Large intestine (tissue), 3 donors: ENCODE data around the gene NDUFB10. TPM values are rescaled to one million over a fixed set of nuclear protein-coding genes. Genes with fewer than 3 reads are reported as not detected.
"Not testable (repeated sequence)": the region's sequence is repeated elsewhere in the genome, so short reads cannot be mapped to it uniquely, and the experiment has no call there.

Experiments used
- DNase-seq, 2 donors: peaks; one replicate each; pipeline versions ENCODE4 v3.0.0 to v3.0.0-alpha.2; 2013
- H3K27ac ChIP-seq: one replicate; pipeline ENCODE4 v1.5.1; 2013; ENCODE audit warnings: low read length
- H3K27me3 ChIP-seq: 2 replicates; pipeline ENCODE4 v1.6.1; 2013; ENCODE audit warnings: low read length; ENCODE audit not compliant: control insufficient read depth, insufficient read depth
- H3K36me3 ChIP-seq: 2 replicates; pipeline ENCODE4 v1.6.1; 2013; ENCODE audit warnings: low read length; ENCODE audit not compliant: control insufficient read depth, insufficient read depth
- H3K4me1 ChIP-seq: one replicate; pipeline ENCODE4 v1.6.1; 2013; ENCODE audit warnings: low read length; ENCODE audit not compliant: control insufficient read depth, insufficient read depth
- H3K4me3 ChIP-seq: one replicate; pipeline ENCODE4 v1.5.1; 2013; ENCODE audit warnings: low read length
- H3K9me3 ChIP-seq: one replicate; pipeline ENCODE4 v1.6.1; 2013; ENCODE audit warnings: mild to moderate bottlenecking, low read depth, low read length, moderate library complexity; ENCODE audit not compliant: control insufficient read depth
- WGBS: methylation state at CpG from one replicate; pipeline ENCODE4 v1.1.5; 2013; ENCODE audit warnings: low lambda C conversion rate; ENCODE audit not compliant: insufficient coverage; 5-methylcytosine and 5-hydroxymethylcytosine counted together
- polyA plus RNA-seq: library from polyadenylated mRNA; unstranded; fragments of 120-200 nt; gene quantifications from one replicate; pipeline ENCODE4 v1.2.1, GENCODE V29; 2013

The NDUFB10 gene
- polyA plus RNA-seq, 1 donor: 128 TPM

DNA sequence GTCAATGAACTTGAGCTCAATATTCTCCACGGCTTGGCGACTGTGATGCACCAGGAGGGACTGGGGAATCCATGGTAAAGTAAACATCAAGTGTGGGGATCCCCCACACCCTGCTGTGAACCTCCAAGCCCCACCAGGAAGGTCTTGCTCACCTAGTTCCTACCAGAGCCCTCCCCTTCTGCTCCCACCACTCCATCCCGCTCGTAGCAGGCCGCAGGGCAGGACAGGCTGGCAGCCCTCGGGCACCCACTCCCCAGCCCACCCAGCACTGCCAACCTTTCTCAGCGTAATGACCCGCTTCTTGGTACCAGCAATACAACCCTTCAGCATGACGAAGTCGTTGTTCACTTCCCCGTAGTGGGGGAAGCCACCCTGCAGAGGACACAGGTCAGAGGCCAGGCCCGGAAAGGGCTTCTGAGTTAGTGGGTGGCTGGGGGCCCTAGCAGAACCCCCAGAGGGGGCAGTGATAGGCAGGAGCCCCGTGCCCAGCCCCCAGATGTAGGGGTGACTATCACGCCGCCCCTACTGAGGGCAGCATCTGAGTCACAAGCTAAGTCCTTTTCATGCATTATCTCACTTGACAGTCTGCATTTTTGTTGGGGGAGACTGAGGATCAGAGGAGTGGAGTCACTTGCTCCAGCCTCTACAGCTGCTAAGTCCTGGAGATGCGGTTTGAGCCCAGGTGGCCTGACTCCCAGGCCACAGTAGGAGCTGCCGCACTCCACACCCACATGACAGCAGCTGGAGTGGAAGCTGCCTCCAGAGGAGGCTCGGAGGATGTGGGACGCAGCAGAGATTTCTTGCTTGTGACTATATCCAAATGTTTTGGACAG, 13.6 kb upstream of the NDUFB10 start:
- Histone ChIP-seq H3K27me3 (no peaks in the 10 kb centered on the region), H3K36me3 (no peaks in the 10 kb centered on the region), H3K4me3 (no peak overlapping the region), H3K27ac (no peak overlapping the region), H3K9me3 (peaks cover 2% of the 10 kb centered on the region), H3K4me1 (peaks cover 18% of the 10 kb centered on the region)
- DNase-seq: no peak
- WGBS: no CpG with 5 or more reads among the region's 19 CpGs

DNA sequence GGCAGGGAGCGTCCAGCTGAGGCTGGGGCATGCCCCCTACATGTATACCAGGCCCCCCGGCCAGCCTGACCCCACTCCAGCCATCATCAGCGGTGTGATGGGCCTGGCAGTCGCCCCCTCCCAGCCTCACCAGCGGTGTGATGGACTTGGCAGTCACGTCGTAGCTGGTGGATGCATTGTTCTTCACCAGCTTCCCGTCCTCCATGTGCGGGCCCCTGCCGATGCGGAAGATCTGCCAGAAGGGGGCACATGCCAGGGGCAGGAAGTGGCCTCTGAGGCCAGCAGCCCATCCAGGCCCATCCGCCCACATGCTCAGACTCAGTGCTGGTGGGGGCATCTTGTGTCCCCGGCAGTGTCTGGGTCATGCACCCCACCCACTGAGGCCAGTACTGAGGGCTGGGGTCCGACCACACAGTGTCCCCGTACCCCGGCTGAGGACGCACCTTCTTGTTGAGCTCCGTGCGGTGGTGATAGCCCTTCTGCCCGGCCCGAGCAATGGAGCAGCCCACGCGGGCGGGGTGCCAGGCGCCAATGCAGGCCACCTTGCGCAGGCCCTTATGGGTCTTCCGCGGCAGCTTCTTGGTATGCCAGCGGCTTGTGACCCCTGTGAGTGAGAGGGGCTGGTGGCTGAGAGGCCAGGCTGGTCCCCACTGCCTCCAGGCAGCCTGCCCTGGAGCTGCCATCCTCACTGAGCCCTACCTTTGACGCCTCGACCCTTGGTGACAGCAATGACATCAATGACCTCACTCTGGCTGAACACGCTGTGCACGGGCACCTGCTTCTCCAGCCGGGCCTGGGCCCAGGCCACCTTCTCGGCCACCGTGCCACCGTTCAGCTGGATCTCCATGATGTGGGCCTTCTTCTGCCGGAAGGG, 12.6 kb upstream of the NDUFB10 start:
- Histone ChIP-seq H3K9me3 (peaks cover 2% of the 10 kb centered on the region), H3K4me1 (peaks cover 8% of the 10 kb centered on the region), H3K36me3 (no peaks in the 10 kb centered on the region), H3K4me3 (no peak overlapping the region), H3K27ac (no peak overlapping the region), H3K27me3 (no peaks in the 10 kb centered on the region)
- WGBS: no CpG with 5 or more reads among the region's 38 CpGs
- no peak for DNase-seq

DNA sequence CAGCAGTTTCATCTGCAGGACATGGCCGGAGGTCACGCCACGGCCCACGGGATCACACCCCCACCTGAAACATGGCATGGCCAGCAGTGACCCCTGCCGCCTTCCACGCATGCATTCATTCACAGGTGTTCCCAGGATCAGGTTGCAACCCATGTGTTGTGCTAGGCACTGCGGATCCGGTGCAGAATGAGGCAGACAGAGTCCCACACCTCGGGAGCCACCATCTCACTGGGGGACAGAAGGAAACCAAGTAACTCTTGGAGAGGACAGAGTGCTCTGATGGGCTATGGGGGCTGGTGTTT, 12.0 kb upstream of the NDUFB10 start:
- Histone ChIP-seq H3K4me3 (no peak overlapping the region), H3K27me3 (no peaks in the 10 kb centered on the region), H3K4me1 (peaks cover 3% of the 10 kb centered on the region), H3K36me3 (no peaks in the 10 kb centered on the region), H3K9me3 (peaks cover 2% of the 10 kb centered on the region), H3K27ac (no peak overlapping the region)
- no CpG with 5 or more reads among the region's 9 CpGs for WGBS
- DNase-seq: no peak

DNA sequence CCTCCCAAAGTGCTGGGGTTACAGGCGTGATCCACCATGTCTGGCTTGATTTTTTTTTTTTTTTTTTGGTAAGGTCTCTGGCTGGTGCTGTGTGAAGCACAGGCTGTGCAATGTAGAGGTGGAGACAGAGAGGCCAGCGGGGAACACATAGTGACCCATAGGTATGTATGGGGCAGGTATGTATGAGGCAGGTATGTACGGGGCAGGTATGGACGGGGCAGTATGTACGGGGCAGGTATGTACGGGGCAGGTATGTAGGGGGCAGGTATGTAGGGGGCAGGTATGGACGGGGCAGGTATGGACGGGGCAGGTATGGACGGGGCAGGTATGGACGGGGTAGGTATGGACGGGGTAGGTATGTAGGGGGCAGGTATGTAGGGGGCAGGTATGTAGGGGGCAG, 9.8 kb upstream of the NDUFB10 start:
- H3K27me3 ChIP-seq: no peaks in the 10 kb centered on the region
- H3K27ac ChIP-seq: no peak overlapping the region
- H3K4me3 ChIP-seq: no peak overlapping the region
- 87% methylated on average over 4 of the region's 11 CpGs for WGBS
- no peak for DNase-seq
- no peaks in the 10 kb centered on the region for H3K4me1 ChIP-seq
- H3K36me3 ChIP-seq: no peaks in the 10 kb centered on the region
- H3K9me3 ChIP-seq: no peaks in the 10 kb centered on the region

DNA sequence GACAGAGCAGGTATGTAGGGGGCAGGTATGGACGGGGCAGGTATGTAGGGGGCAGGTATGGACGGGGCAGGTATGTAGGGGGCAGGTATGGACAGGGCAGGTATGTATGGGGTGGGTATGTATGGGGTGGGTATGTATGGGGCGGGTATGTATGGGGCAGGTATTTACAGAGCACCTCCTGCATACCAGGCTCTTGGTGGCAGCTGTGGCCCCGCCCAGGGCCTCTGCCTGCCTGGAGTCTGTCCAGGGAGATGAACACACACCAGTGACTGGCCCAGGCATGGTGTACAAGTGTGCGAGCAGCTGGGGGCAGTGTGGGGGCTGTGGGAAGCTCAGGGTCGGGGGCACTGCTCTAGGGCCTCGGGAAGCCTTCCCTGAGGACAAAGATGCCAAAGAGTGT, 9.3 kb upstream of the NDUFB10 start:
- WGBS: no CpG with 5 or more reads among the region's 7 CpGs
- H3K36me3 ChIP-seq: no peaks in the 10 kb centered on the region
- no peaks in the 10 kb centered on the region for H3K27me3 ChIP-seq
- H3K9me3 ChIP-seq: no peaks in the 10 kb centered on the region
- no peaks in the 10 kb centered on the region for H3K4me1 ChIP-seq
- no peak overlapping the region for H3K4me3 ChIP-seq
- DNase-seq: no peak
- H3K27ac ChIP-seq: no peak overlapping the region

DNA sequence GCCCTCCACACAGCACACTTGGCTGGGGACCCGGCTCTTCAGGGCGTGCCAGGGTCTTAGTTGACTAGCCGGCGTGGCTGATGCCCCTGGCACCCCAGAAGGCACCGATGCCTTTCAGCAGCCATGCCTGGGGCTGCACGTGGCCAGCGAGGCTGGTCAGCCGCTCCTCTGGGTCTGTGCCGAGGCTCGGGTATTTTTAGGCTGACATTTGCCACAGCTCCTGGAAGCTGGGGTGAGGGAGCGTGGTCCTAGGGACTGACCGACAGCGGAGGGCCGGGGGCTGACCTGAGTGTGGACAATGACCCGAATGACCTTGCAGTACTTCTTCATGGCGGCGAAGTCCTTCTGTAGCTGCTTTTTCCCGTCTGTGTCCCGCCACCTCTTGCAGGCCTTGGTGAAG, 8.8 kb upstream of the NDUFB10 start:
- no CpG with 5 or more reads among the region's 19 CpGs for WGBS

DNA sequence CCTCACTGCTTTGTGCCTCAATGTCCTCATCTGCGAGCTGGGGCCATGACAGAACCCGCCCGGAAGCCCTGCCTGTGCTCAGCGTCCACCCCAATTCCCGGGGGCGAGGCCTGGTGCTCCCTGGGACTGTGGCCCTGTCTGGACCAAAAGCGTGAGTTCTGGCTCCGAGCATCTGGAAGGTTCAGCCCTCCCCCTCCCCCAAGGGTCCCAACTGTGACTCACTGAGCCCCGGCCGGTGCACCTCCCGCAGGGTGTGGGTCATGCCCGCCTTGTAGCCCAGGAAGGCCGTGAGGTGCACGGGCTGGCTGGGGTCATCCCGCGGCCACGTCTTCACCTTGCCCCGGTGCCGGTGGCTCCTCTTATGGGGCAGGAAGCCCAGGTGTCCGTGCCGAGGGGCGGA, 5.6 kb upstream of the NDUFB10 start:
- Histone ChIP-seq H3K4me1 (peaks cover 1% of the 10 kb centered on the region), H3K36me3 (no peaks in the 10 kb centered on the region), H3K27ac (no peak overlapping the region), H3K4me3 (no peak overlapping the region), H3K27me3 (peaks cover 2% of the 10 kb centered on the region), H3K9me3 (peaks cover 3% of the 10 kb centered on the region)
- no CpG with 5 or more reads among the region's 22 CpGs for WGBS
- no peak for DNase-seq

More for the DNA sequence above, 8.8 kb upstream of the NDUFB10 start:
- H3K36me3 ChIP-seq: no peaks in the 10 kb centered on the region
- no peak for DNase-seq
- H3K27me3 ChIP-seq: no peaks in the 10 kb centered on the region
- no peaks in the 10 kb centered on the region for H3K9me3 ChIP-seq
- H3K4me3 ChIP-seq: no peak overlapping the region
- H3K27ac ChIP-seq: no peak overlapping the region
- no peaks in the 10 kb centered on the region for H3K4me1 ChIP-seq

DNA sequence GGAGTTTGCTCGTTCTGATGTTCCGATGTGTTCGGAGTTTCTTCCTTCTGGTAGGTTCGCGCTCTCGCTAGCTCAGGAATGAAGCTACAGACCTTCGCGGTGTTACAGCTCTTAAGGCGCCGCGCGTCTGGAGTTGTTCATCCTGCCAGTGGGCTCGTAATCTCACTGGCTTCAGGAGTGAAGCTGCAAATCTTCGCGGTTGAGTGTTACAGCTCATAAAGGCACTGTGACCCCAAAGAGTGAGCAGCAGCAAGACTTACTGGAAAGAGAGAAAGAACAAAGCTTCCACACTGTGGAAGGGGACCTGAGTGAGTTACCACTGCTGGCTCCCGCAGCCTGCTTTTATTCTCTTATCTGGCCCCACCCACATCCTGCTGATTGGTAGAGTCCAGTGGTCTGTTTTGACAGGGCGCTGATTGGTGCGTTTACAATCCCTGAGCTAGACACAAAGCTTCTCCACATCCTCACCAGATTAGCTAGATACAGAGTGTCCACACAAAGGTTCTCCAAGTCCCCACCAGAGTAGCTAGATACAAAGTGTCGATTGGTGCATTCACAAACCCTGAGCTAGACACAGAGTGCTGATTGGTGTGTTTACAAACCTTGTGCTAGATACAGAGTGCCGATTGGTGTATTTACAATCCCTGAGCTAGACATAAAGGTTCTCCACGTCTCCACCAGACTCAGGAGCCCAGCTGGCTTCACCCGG, 1.8 kb upstream of the NDUFB10 start:
- H3K36me3 ChIP-seq: peaks cover 19% of the 10 kb centered on the region
- H3K4me3 ChIP-seq, DNase-seq, H3K9me3 ChIP-seq, H3K27ac ChIP-seq, H3K27me3 ChIP-seq: not testable (repeated sequence)
- H3K4me1 ChIP-seq: peaks cover 23% of the 10 kb centered on the region
- WGBS: no CpG with 5 or more reads among the region's 22 CpGs

DNA sequence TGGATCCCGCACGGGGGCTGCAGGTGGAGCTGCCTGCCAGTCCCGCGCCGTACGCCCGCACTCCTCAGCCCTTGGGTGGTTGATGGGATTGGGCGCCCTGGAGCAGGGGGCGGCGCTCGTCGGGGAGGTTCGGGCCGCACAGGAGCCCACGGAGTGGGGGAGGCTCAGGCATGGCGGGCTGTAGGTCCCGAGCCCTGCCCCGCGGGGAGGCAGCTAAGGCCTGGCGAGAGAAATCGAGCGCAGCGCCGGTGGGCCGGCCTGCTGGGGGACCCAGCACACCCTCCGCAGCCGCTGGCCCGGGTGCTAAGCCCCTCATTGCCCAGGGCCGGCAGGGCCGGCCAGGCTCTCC, 1.2 kb upstream of the NDUFB10 start:
- not testable (repeated sequence) for DNase-seq, H3K4me3 ChIP-seq, H3K27ac ChIP-seq, H3K27me3 ChIP-seq, H3K9me3 ChIP-seq
- no CpG with 5 or more reads among the region's 30 CpGs for WGBS
- peaks cover 28% of the 10 kb centered on the region for H3K4me1 ChIP-seq
- H3K36me3 ChIP-seq: peaks cover 24% of the 10 kb centered on the region

DNA sequence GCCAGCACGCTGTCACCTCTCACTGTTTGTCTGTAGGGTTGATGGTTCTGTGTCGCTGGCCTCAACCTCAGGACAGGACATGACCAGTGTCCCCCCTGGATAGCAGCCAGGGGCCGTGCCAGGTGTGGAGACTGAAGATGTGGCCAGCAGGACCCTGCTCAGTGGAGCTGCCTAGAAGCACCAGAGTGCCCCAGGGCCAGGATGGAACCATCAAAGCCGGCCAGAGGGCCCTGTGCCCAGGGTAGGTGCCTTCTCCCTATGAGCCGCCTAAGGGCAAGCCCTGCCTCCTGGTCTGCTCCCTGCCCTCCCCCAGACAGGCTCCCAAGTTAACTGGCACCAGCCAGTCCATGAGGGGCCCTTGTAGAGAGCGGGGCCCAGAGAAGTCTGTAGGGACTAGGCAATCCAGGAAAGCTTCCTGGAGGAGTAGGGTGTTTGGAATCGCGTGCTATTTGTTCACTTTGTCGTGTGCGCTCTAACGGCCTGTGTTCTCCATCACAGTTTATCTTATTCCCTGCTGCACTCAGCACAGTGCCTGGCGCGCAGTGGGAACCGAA, 546 bp upstream of the NDUFB10 start:
- Histone ChIP-seq H3K27me3 (peaks cover 6% of the 10 kb centered on the region), H3K4me1 (peaks cover 28% of the 10 kb centered on the region), H3K36me3 (peaks cover 25% of the 10 kb centered on the region), H3K9me3 (peaks cover 3% of the 10 kb centered on the region), H3K4me3 (no peak overlapping the region), H3K27ac (no peak overlapping the region)
- 17% methylated on average over 3 of the region's 14 CpGs for WGBS
- DNase-seq: no peak
